ENCODE data around the gene USP43.
"Not testable (repeated sequence)": the region's sequence is repeated elsewhere in the genome, so short reads cannot be mapped to it uniquely, and the experiment has no call there.

Gene USP43

DNA sequence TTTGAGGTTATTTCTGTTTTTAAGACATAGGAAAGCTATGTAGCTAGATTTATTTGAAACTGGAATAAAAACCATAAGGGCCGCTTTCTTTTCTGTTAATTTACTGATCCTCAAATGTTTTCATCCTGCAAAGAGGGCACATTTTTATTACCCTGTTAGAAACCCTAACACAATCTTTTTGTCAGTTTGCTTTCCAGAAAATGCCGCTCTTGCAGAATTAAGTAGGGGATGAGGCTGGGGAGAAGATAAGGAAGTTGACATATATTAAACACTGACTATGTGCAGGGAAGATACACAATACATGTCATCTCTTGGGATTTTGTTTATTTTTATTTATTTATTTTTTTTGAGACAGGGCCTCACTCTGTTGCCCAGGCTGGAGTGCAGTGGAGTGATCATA, 15.7 kb downstream of the USP43 start:
- Histone ChIP-seq H3K27me3 (ENCODE audit: control insufficient read depth, insufficient read depth, low read length) (no peaks in the 10 kb centered on the region), H3K27ac (ENCODE audit: low read depth, low read length) (no peak overlapping the region), H3K4me1 (ENCODE audit: control insufficient read depth, insufficient read depth, low read length) (no peaks in the 10 kb centered on the region), H3K9me3 (ENCODE audit: control insufficient read depth, insufficient read depth, low read depth, low read length) (0 out of 2 replicates have a peak, but pooled peaks cover 4% of the 10 kb centered on the region), H3K9ac (ENCODE audit: low read length) (no peak overlapping the region), H3K4me3 (ENCODE audit: low read depth, low read length) (no peak overlapping the region), H3K36me3 (ENCODE audit: control insufficient read depth, insufficient read depth, low read length) (peaks cover 13% of the 10 kb centered on the region; the same call in 1 of the 2 replicates)

DNA sequence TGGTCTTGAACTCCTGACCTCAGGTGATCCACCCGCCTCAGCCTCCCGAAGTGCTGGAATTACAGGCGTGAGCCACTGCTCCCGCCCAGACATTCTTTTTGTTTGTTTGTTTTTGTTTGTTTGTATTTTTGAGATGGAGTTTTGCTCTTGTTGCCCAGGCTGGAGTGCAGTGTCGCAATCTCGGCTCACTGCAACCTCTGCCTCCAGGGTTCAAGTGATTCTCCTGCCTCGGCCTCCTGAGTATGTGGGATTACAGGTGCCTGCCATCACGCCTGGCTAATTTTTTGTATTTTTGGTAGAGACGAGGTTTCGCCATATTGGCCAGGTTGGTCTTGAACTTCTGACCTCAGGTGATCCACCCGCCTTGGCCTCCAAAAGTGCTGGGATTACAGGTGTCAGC, 18.2 kb downstream of the USP43 start:
- H3K4me1 ChIP-seq (ENCODE audit: control insufficient read depth, insufficient read depth, low read length); H3K27ac ChIP-seq (ENCODE audit: low read depth, low read length); H3K4me3 ChIP-seq (ENCODE audit: low read depth, low read length); H3K9ac ChIP-seq (ENCODE audit: low read length); H3K9me3 ChIP-seq (ENCODE audit: control insufficient read depth, insufficient read depth, low read depth, low read length); H3K27me3 ChIP-seq (ENCODE audit: control insufficient read depth, insufficient read depth, low read length): not testable (repeated sequence)
- H3K36me3 ChIP-seq (ENCODE audit: control insufficient read depth, insufficient read depth, low read length) = peaks cover 17% of the 10 kb centered on the region; the same call in 1 of the 2 replicates

- H3K9me3 ChIP-seq (ENCODE audit: control insufficient read depth, insufficient read depth, low read depth, low read length) = 0 out of 2 replicates have a peak, but pooled peaks cover 4% of the 10 kb centered on the region
These were observed 21.2 kb downstream of the USP43 start for GRCh38 chr17:9666461-9667050.

GRCh38 chr17:9668517-9668916, 23.2 kb downstream of the USP43 start:
- Histone ChIP-seq H3K9me3 (ENCODE audit: control insufficient read depth, insufficient read depth, low read depth, low read length) (0 out of 2 replicates have a peak, but pooled peaks cover 4% of the 10 kb centered on the region), H3K4me3 (ENCODE audit: low read depth, low read length) (no peak overlapping the region), H3K27ac (ENCODE audit: low read depth, low read length) (no peak overlapping the region), H3K9ac (ENCODE audit: low read length) (no peak overlapping the region), H3K27me3 (ENCODE audit: control insufficient read depth, insufficient read depth, low read length) (no peaks in the 10 kb centered on the region), H3K4me1 (ENCODE audit: control insufficient read depth, insufficient read depth, low read length) (peaks cover 4% of the 10 kb centered on the region; the same call in 1 of the 2 replicates), H3K36me3 (ENCODE audit: control insufficient read depth, insufficient read depth, low read length) (peaks cover 15% of the 10 kb centered on the region; the same call in 1 of the 2 replicates)

More at GRCh38 chr17:9666461-9667050, 21.2 kb downstream of the USP43 start:
- peaks cover 4% of the 10 kb centered on the region; the same call in 1 of the 2 replicates for H3K4me1 ChIP-seq (ENCODE audit: control insufficient read depth, insufficient read depth, low read length)
- H3K27me3 ChIP-seq (ENCODE audit: control insufficient read depth, insufficient read depth, low read length) = no peaks in the 10 kb centered on the region
- no peak overlapping the region for H3K9ac ChIP-seq (ENCODE audit: low read length)
- no peak overlapping the region for H3K4me3 ChIP-seq (ENCODE audit: low read depth, low read length)
- no peak overlapping the region for H3K27ac ChIP-seq (ENCODE audit: low read depth, low read length)
- H3K36me3 ChIP-seq (ENCODE audit: control insufficient read depth, insufficient read depth, low read length) = peaks cover 17% of the 10 kb centered on the region; the same call in 1 of the 2 replicates

DNA sequence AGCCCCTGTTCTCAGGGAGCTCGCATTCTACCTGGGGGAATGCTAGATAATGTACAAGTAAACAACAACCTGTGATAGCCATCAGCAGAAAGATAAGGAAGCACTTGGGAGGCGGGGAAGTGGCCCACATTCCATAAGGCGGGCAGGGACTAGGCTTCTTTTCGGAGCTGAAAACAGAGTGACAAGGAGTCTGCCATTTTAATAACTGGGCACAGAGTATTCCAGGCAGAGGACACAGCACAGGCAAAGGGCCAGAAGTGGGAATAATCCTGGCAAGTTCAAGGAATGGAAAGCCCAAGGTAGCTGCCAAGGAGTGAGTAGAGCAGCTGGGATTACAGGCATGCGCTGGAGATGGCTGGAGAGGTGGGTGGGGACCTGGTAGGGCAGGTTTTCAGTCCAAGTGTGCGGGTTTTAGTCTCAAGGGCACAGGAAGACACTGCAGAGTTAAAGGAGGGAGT, 24.3 kb downstream of the USP43 start:
- Histone ChIP-seq H3K4me1 (ENCODE audit: control insufficient read depth, insufficient read depth, low read length) (peaks cover 4% of the 10 kb centered on the region; the same call in 1 of the 2 replicates), H3K4me3 (ENCODE audit: low read depth, low read length) (no peak overlapping the region), H3K27me3 (ENCODE audit: control insufficient read depth, insufficient read depth, low read length) (no peaks in the 10 kb centered on the region), H3K9me3 (ENCODE audit: control insufficient read depth, insufficient read depth, low read depth, low read length) (0 out of 2 replicates have a peak, but pooled peaks cover 4% of the 10 kb centered on the region), H3K9ac (ENCODE audit: low read length) (no peak overlapping the region), H3K36me3 (ENCODE audit: control insufficient read depth, insufficient read depth, low read length) (peaks cover 15% of the 10 kb centered on the region; the same call in 1 of the 2 replicates), H3K27ac (ENCODE audit: low read depth, low read length) (no peak overlapping the region)

DNA sequence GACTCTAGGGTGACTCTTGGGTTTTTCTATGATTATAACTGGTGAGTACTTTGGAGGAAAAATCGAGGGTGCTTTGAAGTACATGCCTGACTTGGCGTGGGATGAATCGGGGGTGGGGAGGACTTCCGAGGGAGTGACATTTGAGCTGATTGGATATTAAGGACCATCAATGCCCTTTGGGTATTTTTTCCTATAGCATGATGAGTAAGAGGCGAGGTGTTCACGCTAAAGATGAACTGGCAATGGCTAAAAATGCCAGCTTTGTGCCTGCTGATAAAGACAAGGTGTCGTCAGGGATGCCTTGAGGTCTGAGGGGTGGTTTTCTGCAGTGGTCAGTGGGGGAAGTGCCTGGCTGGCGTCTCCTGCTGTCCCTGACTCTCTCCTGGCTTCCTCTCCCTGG, 25.3 kb downstream of the USP43 start:
- Histone ChIP-seq H3K9ac (ENCODE audit: low read length) (no peak overlapping the region), H3K36me3 (ENCODE audit: control insufficient read depth, insufficient read depth, low read length) (peaks cover 14% of the 10 kb centered on the region; the same call in 1 of the 2 replicates), H3K27me3 (ENCODE audit: control insufficient read depth, insufficient read depth, low read length) (no peaks in the 10 kb centered on the region), H3K9me3 (ENCODE audit: control insufficient read depth, insufficient read depth, low read depth, low read length) (0 out of 2 replicates have a peak, but pooled peaks cover under 1% of the 10 kb centered on the region), H3K4me1 (ENCODE audit: control insufficient read depth, insufficient read depth, low read length) (peaks cover 4% of the 10 kb centered on the region; the same call in 1 of the 2 replicates), H3K4me3 (ENCODE audit: low read depth, low read length) (no peak overlapping the region), H3K27ac (ENCODE audit: low read depth, low read length) (no peak overlapping the region)

GRCh38 chr17:9671559-9671958, 26.2 kb downstream of the USP43 start:
- no peak overlapping the region for H3K27ac ChIP-seq (ENCODE audit: low read depth, low read length)
- H3K9ac ChIP-seq (ENCODE audit: low read length) = no peak overlapping the region
- H3K4me3 ChIP-seq (ENCODE audit: low read depth, low read length) = no peak overlapping the region
- H3K36me3 ChIP-seq (ENCODE audit: control insufficient read depth, insufficient read depth, low read length) = peaks cover 7% of the 10 kb centered on the region; the same call in 1 of the 2 replicates
- H3K9me3 ChIP-seq (ENCODE audit: control insufficient read depth, insufficient read depth, low read depth, low read length) = no peaks in the 10 kb centered on the region
- no peaks in the 10 kb centered on the region for H3K27me3 ChIP-seq (ENCODE audit: control insufficient read depth, insufficient read depth, low read length)
- H3K4me1 ChIP-seq (ENCODE audit: control insufficient read depth, insufficient read depth, low read length) = peaks cover 4% of the 10 kb centered on the region; the same call in 1 of the 2 replicates

- no peak overlapping the region for H3K9ac ChIP-seq (ENCODE audit: low read length)
- H3K36me3 ChIP-seq (ENCODE audit: control insufficient read depth, insufficient read depth, low read length) = peaks cover 9% of the 10 kb centered on the region; the same call in 1 of the 2 replicates
- no peak overlapping the region for H3K4me3 ChIP-seq (ENCODE audit: low read depth, low read length)
- no peak overlapping the region for H3K27ac ChIP-seq (ENCODE audit: low read depth, low read length)
- no peaks in the 10 kb centered on the region for H3K27me3 ChIP-seq (ENCODE audit: control insufficient read depth, insufficient read depth, low read length)
- H3K4me1 ChIP-seq (ENCODE audit: control insufficient read depth, insufficient read depth, low read length) = peaks cover 4% of the 10 kb centered on the region; the same call in 1 of the 2 replicates
- no peaks in the 10 kb centered on the region for H3K9me3 ChIP-seq (ENCODE audit: control insufficient read depth, insufficient read depth, low read depth, low read length)
These were observed 26.9 kb downstream of the USP43 start for GRCh38 chr17:9672266-9672665.

GRCh38 chr17:9672691-9673090, 27.4 kb downstream of the USP43 start:
- Histone ChIP-seq H3K9me3 (ENCODE audit: control insufficient read depth, insufficient read depth, low read depth, low read length) (no peaks in the 10 kb centered on the region), H3K36me3 (ENCODE audit: control insufficient read depth, insufficient read depth, low read length) (peaks cover 9% of the 10 kb centered on the region; the same call in 1 of the 2 replicates), H3K27me3 (ENCODE audit: control insufficient read depth, insufficient read depth, low read length) (no peaks in the 10 kb centered on the region), H3K27ac (ENCODE audit: low read depth, low read length) (no peak overlapping the region), H3K4me1 (ENCODE audit: control insufficient read depth, insufficient read depth, low read length) (peaks cover 4% of the 10 kb centered on the region; the same call in 1 of the 2 replicates), H3K9ac (ENCODE audit: low read length) (no peak overlapping the region), H3K4me3 (ENCODE audit: low read depth, low read length) (no peak overlapping the region)

DNA sequence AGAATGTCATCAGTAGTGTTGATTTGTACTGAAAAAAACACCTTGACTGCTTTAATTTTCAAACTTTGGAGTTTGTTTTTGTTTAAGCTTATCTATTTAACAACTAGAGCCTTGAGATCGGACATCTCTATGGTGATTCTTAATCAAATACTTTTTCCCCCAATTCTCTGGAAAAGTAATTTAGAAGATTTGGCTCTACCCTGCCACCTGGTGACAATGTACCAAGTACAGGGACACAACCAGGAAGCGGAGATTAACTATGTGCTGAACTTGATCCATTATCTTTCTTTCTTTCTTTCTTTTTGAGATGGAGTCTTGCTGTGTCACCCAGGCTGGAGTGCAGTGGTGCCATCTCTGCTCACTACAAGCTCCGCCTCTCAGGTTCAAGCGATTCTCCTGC, 30.8 kb downstream of the USP43 start:
- Histone ChIP-seq H3K27me3 (ENCODE audit: control insufficient read depth, insufficient read depth, low read length) (no peaks in the 10 kb centered on the region), H3K9me3 (ENCODE audit: control insufficient read depth, insufficient read depth, low read depth, low read length) (peaks cover 16% of the 10 kb centered on the region; the same call in 1 of the 2 replicates), H3K27ac (ENCODE audit: low read depth, low read length) (no peak overlapping the region), H3K36me3 (ENCODE audit: control insufficient read depth, insufficient read depth, low read length) (peaks cover 21% of the 10 kb centered on the region), H3K4me3 (ENCODE audit: low read depth, low read length) (no peak overlapping the region), H3K4me1 (ENCODE audit: control insufficient read depth, insufficient read depth, low read length) (no peaks in the 10 kb centered on the region), H3K9ac (ENCODE audit: low read length) (no peak overlapping the region)

- Histone ChIP-seq H3K36me3 (ENCODE audit: control insufficient read depth, insufficient read depth, low read length) (peaks cover 21% of the 10 kb centered on the region), H3K4me3 (ENCODE audit: low read depth, low read length) (no peak overlapping the region), H3K4me1 (ENCODE audit: control insufficient read depth, insufficient read depth, low read length) (no peaks in the 10 kb centered on the region), H3K9me3 (ENCODE audit: control insufficient read depth, insufficient read depth, low read depth, low read length) (peaks cover 16% of the 10 kb centered on the region; the same call in 1 of the 2 replicates), H3K27ac (ENCODE audit: low read depth, low read length) (no peak overlapping the region), H3K27me3 (ENCODE audit: control insufficient read depth, insufficient read depth, low read length) (no peaks in the 10 kb centered on the region), H3K9ac (ENCODE audit: low read length) (no peak overlapping the region)
These were observed 31.5 kb downstream of the USP43 start for GRCh38 chr17:9676820-9677310.

Data from HUES6 (cell line).